GM12864 (cell line): ENCODE results near the gene PEX26.
A peak's percentile ranks its signal among the peaks of the same experiment; 100 is the strongest.

Experiments
- DNase-seq: peaks from one replicate; pipeline ENCODE4 v3.0.0-alpha.2; 2011; ENCODE audit warnings: low read depth
- H3K4me3 ChIP-seq: 2 replicates; pipeline ENCODE4 v1.5.1; 2011; ENCODE audit warnings: mild to moderate bottlenecking, low read depth, low read length, control low read depth
- TF ChIP-seq, protein P1 (sequence below): IDR thresholded peaks from 2 replicates; pipeline ENCODE4 v1.5.1; 2011; ENCODE audit warnings: low read depth, mild to moderate bottlenecking, moderate library complexity, low read length, control low read depth, inconsistent platforms; ENCODE audit errors: missing control alignments

Gene PEX26

GRCh38 chr22:18110194-18110953, 32.6 kb downstream of the PEX26 start, which contains the start of gene TUBA8:
TSS of gene TUBA8 (plus strand) at chr22:18110809. CDS start at chr22:18110866, 57 bp downstream.
- TF ChIP-seq, protein P1, sequence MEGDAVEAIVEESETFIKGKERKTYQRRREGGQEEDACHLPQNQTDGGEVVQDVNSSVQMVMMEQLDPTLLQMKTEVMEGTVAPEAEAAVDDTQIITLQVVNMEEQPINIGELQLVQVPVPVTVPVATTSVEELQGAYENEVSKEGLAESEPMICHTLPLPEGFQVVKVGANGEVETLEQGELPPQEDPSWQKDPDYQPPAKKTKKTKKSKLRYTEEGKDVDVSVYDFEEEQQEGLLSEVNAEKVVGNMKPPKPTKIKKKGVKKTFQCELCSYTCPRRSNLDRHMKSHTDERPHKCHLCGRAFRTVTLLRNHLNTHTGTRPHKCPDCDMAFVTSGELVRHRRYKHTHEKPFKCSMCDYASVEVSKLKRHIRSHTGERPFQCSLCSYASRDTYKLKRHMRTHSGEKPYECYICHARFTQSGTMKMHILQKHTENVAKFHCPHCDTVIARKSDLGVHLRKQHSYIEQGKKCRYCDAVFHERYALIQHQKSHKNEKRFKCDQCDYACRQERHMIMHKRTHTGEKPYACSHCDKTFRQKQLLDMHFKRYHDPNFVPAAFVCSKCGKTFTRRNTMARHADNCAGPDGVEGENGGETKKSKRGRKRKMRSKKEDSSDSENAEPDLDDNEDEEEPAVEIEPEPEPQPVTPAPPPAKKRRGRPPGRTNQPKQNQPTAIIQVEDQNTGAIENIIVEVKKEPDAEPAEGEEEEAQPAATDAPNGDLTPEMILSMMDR: no peak

DNA sequence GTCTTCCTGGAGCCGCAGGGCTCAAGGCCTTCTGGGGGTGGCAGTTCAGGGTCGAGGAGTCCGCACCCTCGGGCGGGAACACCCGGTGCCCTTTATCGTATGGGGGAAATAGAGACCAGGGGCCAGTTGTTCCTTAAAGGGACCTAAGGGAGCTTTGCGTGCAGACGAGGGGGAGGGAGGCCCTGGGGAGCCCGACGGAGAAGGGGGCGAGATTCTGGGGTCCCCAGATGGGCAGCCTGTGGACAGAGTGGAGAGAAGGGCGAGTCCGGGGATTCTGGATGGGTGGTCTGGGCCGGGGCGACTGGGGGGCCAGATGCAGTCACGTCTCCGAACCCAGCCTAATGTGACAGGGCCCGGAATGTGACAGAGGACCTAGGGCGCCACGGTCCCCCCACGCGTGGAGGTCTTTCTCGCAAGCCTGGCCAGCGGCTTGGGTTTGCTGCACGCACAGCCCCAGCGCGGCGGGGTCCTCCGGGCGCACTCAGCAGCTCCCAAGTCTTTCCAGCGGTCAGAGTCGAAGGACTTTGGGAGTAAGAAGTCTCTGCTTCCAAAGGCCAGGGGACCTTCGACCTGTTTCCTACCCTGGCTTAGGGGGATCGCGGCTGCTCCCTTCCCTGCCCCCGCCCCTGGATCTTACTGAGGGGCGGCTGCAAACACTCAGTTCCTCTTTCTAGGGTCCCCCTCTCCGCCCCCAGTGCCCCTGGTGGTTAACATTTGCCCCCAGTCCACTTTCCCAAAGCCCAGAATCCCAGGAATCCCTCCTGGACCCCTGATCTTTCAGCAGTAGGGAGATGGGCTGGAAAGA, 33.4 kb downstream of the PEX26 start:
- DNase-seq: no peak
- peak overlapping the region; percentile 57 for H3K4me3 ChIP-seq
- TF ChIP-seq, protein P1: no peak

More at GRCh38 chr22:18110194-18110953, 32.6 kb downstream of the PEX26 start, which contains the start of gene TUBA8:
- peak within 1 kb of the TSS; percentile 57 for H3K4me3 ChIP-seq
- no peak for DNase-seq

DNA sequence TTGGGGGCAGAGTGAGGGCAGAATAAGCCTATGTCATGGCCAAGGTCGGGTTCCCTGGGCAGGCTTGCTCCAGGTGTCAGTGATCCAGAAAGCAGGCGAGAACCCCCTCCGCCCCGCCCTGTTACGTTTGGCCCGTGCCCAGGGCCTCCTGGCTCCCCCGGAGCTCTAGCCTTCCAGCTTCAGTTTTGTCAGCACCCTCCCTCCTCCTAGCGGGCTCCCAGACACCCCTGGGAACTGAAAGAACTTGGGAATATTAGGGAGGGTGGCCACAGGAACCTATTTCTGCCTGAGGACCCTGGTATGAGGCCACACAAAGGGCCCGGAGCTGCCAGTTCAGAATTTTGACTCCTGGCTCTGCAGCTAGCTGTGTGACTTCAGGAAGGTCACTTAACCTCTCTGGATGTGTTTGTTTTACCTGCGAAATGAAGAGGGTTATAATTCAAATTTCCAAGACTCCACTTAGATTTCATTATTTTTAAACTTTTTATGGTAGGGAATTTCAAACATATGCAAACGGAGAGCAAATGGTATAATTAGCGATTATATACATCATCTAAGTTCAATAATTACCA, 34.1 kb downstream of the PEX26 start:
- TF ChIP-seq, protein P1: no peak
- no peak for DNase-seq
- no peak overlapping the region; the same call in 1 of the 2 replicates for H3K4me3 ChIP-seq

DNA sequence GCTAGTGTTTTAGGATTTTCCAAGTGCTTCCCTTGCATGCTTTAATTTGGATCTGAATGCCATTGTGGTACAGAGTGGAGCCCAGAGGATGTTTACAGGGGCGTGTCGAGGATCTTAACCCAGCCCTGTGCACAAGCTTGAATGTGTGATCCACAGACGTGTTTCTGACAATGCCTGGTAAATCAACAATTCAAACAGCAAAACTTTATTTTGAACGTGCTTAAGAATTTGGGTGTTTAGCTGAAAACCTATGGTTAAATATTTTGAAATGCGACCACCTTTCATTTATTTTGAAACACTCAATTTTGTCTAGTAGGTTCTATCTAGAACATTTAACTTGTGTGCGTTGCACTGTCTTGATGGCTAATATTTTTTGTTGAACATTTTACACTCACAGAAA, 34.6 kb downstream of the PEX26 start:
- H3K4me3 ChIP-seq: no peak overlapping the region
- TF ChIP-seq, protein P1: no peak
- DNase-seq: no peak

DNA sequence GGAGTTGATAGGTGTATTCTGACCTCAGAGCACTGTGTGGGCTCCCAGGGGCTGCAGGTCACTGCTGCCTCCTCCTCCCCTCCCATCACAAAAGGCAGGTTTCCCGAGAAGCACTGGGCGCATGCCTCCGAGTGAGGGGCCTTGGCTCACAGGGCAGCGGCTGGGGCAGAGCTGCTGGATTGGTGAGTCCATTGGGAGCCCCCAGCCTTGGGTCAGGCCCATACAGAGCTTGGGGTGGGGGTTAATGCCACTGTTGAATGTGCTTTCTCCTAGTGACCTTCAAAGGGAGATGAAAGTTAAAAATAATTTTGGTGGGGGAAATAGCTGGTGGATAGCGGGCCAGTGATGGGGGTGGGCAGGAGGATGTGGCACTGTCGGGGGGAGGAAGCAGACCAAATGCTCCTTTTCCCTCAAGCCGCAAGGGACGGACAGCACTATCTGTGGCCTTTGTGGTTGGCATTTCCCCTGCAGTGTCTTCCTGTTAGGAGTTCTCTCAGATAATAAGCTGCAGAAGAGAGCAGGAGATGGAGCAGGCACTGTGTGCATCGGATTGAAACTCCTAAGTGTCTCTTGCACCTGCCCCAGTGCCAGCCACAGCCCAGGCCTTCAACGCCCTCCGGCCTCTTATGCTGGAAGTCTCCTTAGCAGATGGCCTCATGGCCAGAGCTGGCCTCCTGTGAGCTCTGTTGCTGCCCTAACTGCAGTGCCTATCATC, 36.0 kb downstream of the PEX26 start:
- TF ChIP-seq, protein P1: no peak
- DNase-seq: no peak
- no peak overlapping the region for H3K4me3 ChIP-seq

DNA sequence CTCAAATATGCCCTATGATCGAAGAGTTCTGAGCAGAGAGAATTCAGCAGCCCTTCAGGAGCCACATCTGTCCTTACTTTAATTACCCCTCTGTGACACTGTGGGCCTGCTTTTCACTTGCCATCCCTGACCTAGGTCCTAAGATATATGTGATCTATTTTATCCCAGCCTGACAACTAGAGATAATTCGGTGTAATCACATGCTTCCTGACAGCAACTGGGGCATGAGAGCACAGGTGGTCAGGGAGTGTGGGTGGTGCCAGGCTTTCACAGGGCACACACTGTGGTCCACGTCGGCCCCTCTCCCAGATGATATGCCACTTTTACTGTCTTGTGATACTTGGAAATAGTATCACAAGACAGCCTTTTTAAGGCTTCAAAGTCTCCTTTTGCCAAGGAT, 36.7 kb downstream of the PEX26 start:
- no peak overlapping the region for H3K4me3 ChIP-seq
- no peak for DNase-seq
- TF ChIP-seq, protein P1: no peak
